Glomerular visceral epithelial cell (primary cell): ENCODE measurements around the gene TPD52L2.

Experiments used
- DNase-seq: peaks from one replicate; pipeline ENCODE4 v3.0.0-alpha.2; 2016; ENCODE audit errors: extremely low spot score

Gene TPD52L2

DNA sequence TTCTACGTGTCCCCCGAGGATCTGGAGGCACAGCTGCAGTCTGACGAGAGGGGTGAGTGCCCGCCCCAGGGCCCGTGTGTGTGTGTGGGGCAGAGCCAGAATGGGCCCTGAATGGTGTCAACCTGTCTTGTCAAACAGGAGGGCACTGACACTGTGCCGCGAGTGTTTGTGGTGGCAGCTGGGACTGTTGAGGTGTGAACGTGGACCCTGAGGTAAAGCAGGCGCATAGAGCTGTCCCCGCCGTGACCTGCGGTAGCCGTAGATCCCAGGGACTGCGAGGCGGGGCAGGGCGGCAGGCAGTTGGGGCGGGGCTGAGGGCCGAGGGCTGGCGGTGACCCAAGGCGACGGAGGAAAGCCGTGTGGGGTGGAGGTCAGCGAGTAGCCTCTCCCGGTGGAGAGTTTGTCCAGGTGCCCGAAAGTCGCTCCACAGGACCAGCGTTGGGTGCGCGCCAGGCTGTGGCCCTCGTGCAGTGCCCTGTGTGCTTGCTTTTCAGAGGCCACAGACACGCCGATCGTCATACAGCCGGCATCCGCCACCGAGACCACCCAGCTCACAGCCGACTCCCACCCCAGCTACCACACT, 66.0 kb downstream of the TPD52L2 start:
- no peak for DNase-seq

DNA sequence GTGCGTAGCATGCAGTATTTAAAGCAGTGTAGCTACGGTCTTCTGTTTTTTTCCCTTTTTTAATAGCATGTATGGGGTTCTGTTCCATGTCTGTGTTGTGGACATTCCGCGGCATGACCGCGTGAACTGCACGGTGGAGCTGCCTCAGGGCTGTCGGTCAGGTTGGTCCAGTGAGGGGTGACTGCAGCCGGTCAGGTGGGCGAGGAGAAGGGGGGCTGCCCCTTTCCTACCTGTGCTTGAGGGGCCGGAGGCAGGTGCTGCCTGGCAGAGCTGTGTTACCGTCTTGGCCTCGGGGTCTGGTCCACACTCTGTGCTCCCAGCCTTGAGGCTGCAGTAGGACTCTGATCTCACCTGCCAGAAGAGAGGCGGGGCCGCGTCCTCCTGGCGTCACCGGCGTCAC, 66.7 kb downstream of the TPD52L2 start:
- DNase-seq, result no peak

DNA sequence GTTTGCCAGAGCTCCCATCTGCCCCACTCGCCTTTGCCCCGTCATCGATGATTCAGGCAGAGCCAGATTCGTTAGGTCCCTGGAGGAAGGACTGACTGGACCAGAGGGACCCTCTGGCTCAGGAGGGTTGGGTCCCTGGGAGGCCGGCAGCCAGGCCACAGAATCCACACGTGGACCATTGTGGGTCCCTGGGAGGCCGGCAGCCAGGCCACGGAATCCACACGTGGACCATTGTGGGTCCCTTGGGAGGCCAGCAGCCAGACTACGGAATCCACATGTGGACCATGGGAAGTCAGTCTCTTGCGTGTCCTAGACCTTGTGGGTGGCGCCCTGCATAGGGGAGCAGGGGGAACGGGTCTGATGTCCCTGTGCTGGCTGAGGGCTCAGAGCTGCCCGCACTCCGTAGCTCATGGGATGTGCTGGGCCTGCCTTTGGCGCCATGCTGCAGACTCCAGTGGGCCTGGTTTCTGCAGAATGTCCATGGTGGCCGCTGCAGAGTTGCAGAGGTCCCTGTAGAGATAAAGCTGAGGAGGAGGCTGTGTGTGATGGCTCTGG, 67.6 kb downstream of the TPD52L2 start:
- no peak for DNase-seq

DNA sequence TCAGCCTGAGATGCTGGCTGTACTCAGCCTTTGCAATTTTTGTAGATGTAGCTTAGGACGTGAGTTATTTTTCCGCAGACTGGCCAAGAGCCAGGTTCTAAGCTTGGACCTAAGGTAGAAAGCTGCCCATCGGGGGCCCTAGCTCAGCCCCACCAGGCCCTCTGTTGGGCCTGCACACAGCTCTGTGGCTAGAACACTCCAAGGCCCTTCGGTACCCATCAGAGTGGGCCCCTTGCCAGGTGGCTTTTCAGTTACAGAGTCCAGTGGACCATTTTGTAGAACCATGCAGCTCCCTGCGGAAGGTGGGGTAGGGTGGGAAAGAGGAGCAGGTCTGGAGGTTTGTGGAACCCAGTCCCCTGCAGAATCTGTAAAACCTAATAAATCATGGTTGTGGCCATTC, 68.6 kb downstream of the TPD52L2 start:
- no peak for DNase-seq

DNA sequence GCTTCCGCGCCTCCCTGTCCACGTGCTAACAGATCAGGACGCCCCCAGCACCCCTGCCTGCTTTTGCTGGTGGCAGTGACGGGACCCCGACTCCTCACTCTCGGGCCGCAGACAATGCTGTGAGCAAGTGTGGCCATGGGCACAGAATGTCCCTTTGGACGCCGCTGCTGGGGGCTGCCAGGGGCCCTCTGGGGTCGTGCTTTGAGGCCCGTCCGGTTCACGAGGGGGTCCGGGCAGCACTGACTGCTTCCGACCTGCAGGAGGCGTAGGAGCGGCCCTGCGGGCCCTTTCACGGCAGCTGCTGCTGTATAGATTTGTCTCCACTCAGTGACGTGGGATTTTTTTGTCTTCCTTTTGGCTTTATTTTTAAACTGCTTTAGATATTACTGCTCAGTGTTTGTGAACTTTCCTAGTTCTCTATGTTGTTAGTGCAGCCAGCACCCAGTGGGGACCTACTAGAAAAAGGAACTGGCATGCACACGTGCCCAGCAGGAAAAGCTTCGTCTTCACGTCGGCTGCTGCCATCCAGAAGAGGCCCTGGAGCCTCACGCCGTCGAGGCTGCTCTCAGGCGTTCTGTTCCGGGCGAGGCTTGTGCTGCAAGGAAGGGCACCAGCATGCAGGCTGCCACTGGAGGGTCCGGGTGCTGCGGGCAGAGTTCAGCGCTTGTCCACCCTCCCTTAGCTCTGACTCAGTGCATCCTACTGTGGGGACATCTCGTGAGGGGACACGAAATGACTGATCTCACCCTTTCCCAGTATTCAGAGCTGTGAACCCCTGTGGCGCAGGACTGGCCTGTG, 69.4 kb downstream of the TPD52L2 start:
- no peak for DNase-seq

DNA sequence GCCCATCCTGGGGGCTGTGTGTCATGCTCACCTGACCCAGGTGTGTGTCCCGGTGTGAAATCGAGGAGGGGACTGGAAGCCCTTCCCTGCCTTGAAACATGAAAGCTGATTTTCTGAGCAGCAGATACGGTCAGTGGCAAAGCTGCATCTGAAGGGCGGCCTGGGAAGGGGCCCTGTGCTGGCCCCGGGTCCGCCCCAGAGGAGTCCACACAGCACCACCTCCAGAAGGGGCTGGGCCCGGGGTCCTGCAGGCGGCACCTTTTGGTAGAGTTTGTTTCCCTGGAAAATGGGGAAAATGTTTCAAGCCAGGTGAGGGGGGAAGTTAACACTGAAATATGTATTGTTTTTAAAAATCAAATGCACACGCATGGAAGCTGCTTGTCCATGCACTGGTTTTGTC, 70.4 kb downstream of the TPD52L2 start:
- DNase-seq, result no peak

DNA sequence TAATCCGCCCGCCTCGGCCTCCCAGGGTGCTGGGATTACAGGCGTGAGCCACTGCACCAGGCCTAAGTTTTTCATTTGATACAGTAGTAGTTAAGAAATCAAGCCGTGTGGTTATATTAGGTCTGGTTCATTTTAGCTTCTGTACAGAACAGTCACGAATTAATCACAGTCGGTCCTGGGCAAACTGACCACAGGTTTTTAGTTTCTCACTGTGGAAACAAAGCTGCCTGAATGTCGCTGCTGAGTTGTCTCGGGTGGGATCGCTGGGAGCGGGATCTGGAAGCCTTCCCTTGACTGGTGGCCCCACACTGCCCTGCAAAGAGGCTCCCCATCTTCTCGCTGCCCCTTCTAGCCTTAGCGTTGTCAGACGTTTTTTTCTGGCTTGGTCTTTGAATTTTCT, 72.5 kb downstream of the TPD52L2 start:
- DNase-seq, result no peak

DNA sequence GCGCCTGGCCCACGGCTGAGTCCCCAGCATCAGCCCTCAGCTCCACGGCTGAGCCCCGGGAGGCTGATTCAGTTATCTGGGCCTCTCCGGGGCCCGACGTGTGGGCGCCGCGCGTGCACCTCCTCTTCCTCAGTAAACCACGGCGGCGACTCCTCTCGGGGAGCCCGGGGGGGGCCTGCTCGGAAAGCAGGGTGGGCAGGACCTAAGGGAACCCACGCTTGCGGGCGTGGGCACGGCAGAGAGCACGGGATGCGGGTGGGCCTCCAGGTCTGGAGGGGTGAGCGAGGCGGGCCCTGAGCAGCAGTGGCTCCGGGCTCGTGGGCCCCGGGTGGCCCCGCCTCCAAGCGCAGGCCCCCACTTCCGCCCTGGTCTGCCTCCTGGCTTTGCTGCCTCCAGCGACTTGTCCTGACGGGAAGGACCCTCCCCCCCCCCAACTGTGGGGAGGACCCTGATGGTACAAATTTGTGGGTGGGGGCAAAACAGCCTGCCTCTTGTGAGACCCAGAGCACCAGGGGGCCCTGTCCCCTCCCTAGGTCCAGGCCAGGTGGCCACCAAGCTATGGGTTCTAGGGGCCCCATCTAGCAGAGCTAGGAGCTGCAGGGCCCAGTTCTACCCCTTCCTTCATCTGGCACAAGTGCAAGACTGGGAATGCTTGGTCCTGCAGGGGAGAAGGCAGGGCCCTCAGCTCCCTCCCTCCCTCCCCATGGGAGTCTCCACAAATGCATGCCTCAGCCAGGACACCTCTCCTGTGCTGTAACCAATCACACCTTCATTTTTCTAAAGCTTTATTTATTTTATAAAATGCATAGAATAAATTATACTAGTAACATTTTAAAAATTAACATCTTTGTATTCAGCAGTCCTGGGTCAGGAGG, 74.2 kb downstream of the TPD52L2 start:
- no peak for DNase-seq

DNA sequence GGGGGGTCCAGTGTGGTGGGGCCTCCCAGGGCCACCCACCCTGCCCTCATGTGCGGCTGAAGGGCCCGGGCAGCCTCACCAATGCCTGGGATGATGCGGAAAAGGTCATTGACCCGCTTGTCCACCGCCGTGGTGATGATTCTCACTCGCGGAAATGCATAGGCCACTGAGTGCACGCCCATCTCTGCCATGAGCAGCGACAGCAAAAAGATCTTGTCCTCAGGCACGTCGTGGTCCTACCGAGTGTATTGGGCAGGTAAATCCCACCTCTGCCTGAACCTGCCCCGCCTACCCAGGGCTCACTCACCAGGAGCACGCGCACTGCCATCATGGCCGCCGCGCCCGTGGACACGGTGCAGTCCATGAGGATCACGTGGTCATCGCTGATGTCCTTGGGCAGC, 75.0 kb downstream of the TPD52L2 start:
- DNase-seq, result no peak

DNA sequence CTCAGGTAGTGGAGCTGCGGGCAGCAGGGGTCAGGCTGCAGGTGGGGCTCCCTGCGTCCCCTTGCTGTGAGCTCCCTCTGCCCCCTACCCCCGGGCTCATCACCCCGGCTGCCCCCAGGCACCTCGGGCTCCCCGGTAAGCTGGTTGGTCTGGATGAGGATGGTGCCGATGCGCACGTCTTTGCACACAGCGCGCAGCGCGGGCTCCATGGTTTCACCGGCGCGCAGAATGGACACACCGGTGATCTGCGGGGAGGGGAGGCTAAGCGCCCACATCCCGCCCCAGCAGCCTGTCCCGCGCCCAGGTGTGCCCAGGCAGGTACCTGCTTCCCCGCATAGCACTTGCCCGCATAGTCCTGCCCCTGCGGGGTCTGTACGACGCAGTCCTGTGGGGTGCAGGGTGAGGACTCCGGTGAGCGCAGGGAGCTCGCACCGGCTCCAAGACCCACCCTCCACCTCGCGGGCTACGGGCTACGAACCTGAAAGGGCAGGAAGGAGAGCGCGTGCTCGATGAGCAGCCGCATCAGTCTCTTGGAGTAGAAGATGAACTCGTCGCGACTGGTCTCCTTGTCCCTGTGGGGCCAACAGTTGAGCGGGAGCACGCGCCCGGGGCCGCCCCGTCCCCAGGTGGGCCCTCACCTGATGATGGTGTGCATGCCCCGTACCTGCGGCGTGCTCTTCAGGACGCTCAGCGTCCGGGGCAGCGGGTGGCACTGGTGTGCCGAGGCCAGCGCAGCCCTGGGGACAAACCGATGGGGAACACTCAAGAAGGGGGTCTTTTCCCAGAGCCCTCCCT, 75.6 kb downstream of the TPD52L2 start:
- no peak for DNase-seq
